ENCODE results near the gene SNIP1. TPM values are rescaled to one million over a fixed set of nuclear protein-coding genes. Genes with fewer than 3 reads are reported as not detected.
"Not testable (repeated sequence)": the region's sequence is repeated elsewhere in the genome, so short reads cannot be mapped to it uniquely, and the experiment has no call there.

The SNIP1 gene
- total and polyA plus RNA-seq, 2 donors = 9.1 to 9.9 TPM

DNA sequence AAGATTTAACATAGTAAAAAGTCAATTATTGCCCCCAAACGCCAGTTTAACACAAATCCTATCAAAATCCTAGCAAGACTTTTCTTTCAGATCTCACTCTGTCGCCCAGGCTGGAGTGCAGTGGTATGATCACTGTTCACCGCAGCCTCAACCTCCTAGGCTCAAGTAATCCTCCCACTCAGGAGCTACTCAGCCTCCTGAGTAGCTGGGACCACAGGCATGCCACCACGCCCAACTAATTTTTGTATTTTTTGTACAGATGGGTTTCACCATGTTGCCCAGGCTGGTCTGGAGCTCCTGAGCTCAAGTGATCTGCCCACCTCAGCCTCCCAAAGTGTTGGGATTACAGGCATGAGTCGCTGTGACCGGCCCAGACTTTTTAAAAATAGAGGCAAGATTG is 4.8 kb downstream of the SNIP1 start:
- Histone ChIP-seq H3K4me3 (ENCODE audit: low read length in 2 of 2) (no peak overlapping the region), H3K36me3 (ENCODE audit: control insufficient read depth in 2 of 2, insufficient read depth in 2 of 2, low read length in 1 of 2) (peaks cover 32 to 33% of the 10 kb centered on the region in 2 donors), H3K4me1 (ENCODE audit: control insufficient read depth in 2 of 2, insufficient read depth in 2 of 2, low read length in 2 of 2) (peaks cover 11 to 13% of the 10 kb centered on the region in 2 donors), H3K27ac (ENCODE audit: low read depth in 1 of 2, low read length in 1 of 2) (no peak overlapping the region), H3K27me3 (ENCODE audit: control insufficient read depth in 2 of 2, insufficient read depth in 1 of 2, low read length in 1 of 2) (no peaks in the 10 kb centered on the region), H3K9me3 (ENCODE audit: control insufficient read depth in 2 of 2, insufficient read depth in 1 of 2, low read length in 1 of 2) (peaks cover 0 to 3% of the 10 kb centered on the region in 2 donors)
- WGBS = 98% methylated on average over 6 of the region's 6 CpGs
- DNase-seq (ENCODE audit: low read depth in 6 of 9, low spot score in 9 of 9) = no peak

DNA sequence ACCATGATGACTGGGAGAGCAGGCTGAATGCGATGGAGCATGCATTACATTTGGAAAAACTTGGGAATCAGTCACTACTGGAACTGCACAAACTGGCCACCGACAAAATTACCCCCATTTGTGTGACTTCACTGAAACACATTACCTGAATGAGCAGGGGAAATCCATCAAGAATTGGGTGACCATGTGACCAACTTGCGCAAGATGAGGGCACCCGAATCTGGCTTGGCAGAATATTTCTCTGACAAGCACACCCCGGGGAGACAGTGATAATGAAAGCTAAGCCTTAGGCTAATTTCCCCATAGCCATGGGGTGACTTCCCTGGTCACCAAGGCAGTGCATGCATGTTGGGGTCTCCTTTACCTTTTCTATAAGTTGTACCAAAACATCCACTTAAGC is 9.1 kb downstream of the SNIP1 start:
- WGBS = 87% methylated on average over 5 of the region's 5 CpGs
- no peak overlapping the region for H3K27ac ChIP-seq (ENCODE audit: low read depth in 1 of 2, low read length in 1 of 2)
- H3K4me3 ChIP-seq (ENCODE audit: low read length in 2 of 2) = no peak overlapping the region
- no peaks in the 10 kb centered on the region for H3K27me3 ChIP-seq (ENCODE audit: control insufficient read depth in 2 of 2, insufficient read depth in 1 of 2, low read length in 1 of 2)
- peaks cover 41 to 51% of the 10 kb centered on the region in 2 donors for H3K36me3 ChIP-seq (ENCODE audit: control insufficient read depth in 2 of 2, insufficient read depth in 2 of 2, low read length in 1 of 2)
- no peaks in the 10 kb centered on the region for H3K4me1 ChIP-seq (ENCODE audit: control insufficient read depth in 2 of 2, insufficient read depth in 2 of 2, low read length in 2 of 2)
- DNase-seq (ENCODE audit: low read depth in 6 of 9, low spot score in 9 of 9) = no peak
- no peaks in the 10 kb centered on the region for H3K9me3 ChIP-seq (ENCODE audit: control insufficient read depth in 2 of 2, insufficient read depth in 1 of 2, low read length in 1 of 2)

DNA sequence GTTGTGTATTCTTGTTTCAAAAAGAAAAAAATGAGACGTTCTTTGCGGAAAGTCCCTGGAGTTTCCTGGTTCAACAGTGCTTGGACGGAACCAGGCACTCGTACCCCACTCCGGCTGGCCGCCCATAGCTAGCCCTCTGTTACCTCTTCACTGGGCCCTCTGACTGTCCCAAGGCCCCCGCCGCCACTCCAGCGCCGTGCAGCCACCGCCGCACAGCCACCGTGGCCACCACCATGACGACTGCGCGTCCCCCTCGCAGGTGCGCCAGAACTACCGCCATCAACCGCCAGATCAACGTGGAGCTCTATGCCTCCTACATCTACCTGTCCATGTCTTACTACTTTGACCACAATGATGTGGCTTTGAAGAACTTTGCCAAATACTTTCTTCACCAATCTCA is 9.6 kb downstream of the SNIP1 start:
- Histone ChIP-seq H3K36me3 (ENCODE audit: control insufficient read depth in 2 of 2, insufficient read depth in 2 of 2, low read length in 1 of 2) (peaks cover 45 to 56% of the 10 kb centered on the region in 2 donors), H3K4me1 (ENCODE audit: control insufficient read depth in 2 of 2, insufficient read depth in 2 of 2, low read length in 2 of 2) (no peaks in the 10 kb centered on the region)
- DNase-seq (ENCODE audit: low read depth in 6 of 9, low spot score in 9 of 9) = no peak

DNA sequence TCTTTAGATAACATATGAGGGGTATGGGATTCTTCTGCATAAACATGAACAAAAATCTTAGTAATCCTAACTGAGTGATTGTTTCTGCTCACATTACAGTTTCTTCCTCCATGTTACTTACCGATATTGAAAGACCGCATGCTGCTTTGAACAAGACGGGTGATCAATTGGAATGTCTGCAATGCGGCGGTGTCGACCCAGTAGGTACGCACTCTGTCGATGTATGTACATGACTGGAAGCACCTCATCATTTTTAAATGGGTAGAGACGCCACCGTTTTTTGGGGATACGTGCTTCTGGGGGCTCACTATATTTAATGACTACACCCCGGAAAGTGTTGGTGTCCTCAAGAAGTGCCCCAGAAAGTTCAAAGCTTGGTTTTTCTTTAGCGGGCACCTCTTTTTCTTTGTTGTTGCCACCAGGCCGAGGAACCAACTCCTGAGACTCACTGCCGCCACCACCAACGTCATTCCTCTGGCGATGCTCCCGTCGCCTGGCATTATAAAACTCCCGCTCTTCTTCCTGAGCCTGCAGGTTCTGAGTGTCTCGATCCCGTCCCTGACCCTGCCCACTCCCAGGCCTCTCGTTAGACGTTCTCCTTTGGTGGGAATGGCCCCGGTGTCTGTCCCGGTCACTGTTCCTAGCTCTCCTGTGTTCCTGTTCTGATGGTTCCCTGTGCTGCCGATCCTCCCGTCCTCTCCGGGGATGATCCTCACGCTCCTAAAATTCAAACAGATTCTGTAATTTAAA is 13.9 kb downstream of the SNIP1 start:
- Histone ChIP-seq H3K27ac (ENCODE audit: low read depth in 1 of 2, low read length in 1 of 2) (no peak overlapping the region), H3K36me3 (ENCODE audit: control insufficient read depth in 2 of 2, insufficient read depth in 2 of 2, low read length in 1 of 2) (peaks cover 54 to 63% of the 10 kb centered on the region in 2 donors), H3K27me3 (ENCODE audit: control insufficient read depth in 2 of 2, insufficient read depth in 1 of 2, low read length in 1 of 2) (no peaks in the 10 kb centered on the region), H3K9me3 (ENCODE audit: control insufficient read depth in 2 of 2, insufficient read depth in 1 of 2, low read length in 1 of 2) (no peaks in the 10 kb centered on the region), H3K4me1 (ENCODE audit: control insufficient read depth in 2 of 2, insufficient read depth in 2 of 2, low read length in 2 of 2) (no peaks in the 10 kb centered on the region), H3K4me3 (ENCODE audit: low read length in 2 of 2) (no peak overlapping the region)
- 98% methylated on average over 30 of the region's 30 CpGs for WGBS
- DNase-seq (ENCODE audit: low read depth in 6 of 9, low spot score in 9 of 9) = no peak

More for the DNA sequence above, 9.6 kb downstream of the SNIP1 start:
- H3K4me3 ChIP-seq (ENCODE audit: low read length in 2 of 2) = no peak overlapping the region
- no peaks in the 10 kb centered on the region for H3K27me3 ChIP-seq (ENCODE audit: control insufficient read depth in 2 of 2, insufficient read depth in 1 of 2, low read length in 1 of 2)
- no peak overlapping the region for H3K27ac ChIP-seq (ENCODE audit: low read depth in 1 of 2, low read length in 1 of 2)
- 99% methylated on average over 21 of the region's 21 CpGs for WGBS
- H3K9me3 ChIP-seq (ENCODE audit: control insufficient read depth in 2 of 2, insufficient read depth in 1 of 2, low read length in 1 of 2) = no peaks in the 10 kb centered on the region

DNA sequence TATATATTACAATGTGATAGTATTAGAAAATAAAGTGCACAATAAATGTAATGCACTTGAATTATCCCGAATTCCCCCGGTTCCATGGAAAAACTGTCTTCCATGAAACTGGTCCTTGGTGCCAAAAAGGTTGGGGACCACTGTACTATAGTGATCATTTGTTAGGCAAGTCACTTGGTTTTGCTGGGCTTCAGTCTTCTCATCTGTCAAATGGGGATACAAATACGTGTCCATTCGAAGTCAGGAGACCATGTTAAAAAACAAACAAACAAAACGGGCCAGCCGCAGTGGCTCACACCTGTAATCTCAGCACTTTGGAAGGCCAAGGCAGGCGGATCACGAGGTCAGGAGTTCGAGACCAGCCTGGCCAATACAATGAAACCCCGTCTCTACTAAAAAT is 14.9 kb downstream of the SNIP1 start:
- not testable (repeated sequence) for H3K4me1 ChIP-seq (ENCODE audit: control insufficient read depth in 2 of 2, insufficient read depth in 2 of 2, low read length in 2 of 2); H3K9me3 ChIP-seq (ENCODE audit: control insufficient read depth in 2 of 2, insufficient read depth in 1 of 2, low read length in 1 of 2); DNase-seq (ENCODE audit: low read depth in 6 of 9, low spot score in 9 of 9); H3K27ac ChIP-seq (ENCODE audit: low read depth in 1 of 2, low read length in 1 of 2); H3K4me3 ChIP-seq (ENCODE audit: low read length in 2 of 2); H3K27me3 ChIP-seq (ENCODE audit: control insufficient read depth in 2 of 2, insufficient read depth in 1 of 2, low read length in 1 of 2)
- H3K36me3 ChIP-seq (ENCODE audit: control insufficient read depth in 2 of 2, insufficient read depth in 2 of 2, low read length in 1 of 2) = peaks cover 48 to 54% of the 10 kb centered on the region in 2 donors
- WGBS = 95% methylated on average over 10 of the region's 10 CpGs

DNA sequence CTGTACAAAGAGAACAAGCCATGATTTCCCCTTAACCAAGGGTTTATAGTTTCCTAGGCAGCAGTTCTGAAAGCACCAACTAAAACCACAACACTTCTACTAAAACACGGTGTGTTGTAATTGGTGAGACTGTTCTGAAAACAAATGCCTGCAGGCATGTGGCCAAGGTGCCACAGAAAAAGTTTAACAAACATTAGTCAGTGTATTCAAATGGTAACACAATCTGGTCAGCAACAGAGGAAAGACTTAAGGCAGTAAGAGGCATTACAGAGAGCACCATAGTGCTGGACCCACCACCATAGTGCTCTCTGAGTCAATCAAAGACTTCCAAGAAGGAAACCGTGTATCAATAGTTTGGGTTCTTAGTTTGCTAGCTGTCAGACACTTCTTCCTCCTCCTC is 16.7 kb downstream of the SNIP1 start:
- H3K27me3 ChIP-seq (ENCODE audit: control insufficient read depth in 2 of 2, insufficient read depth in 1 of 2, low read length in 1 of 2) = no peaks in the 10 kb centered on the region
- H3K4me1 ChIP-seq (ENCODE audit: control insufficient read depth in 2 of 2, insufficient read depth in 2 of 2, low read length in 2 of 2) = no peaks in the 10 kb centered on the region
- DNase-seq (ENCODE audit: low read depth in 6 of 9, low spot score in 9 of 9) = no peak
- no peak overlapping the region for H3K4me3 ChIP-seq (ENCODE audit: low read length in 2 of 2)
- H3K9me3 ChIP-seq (ENCODE audit: control insufficient read depth in 2 of 2, insufficient read depth in 1 of 2, low read length in 1 of 2) = no peaks in the 10 kb centered on the region
- 96% methylated on average over 2 of the region's 2 CpGs for WGBS
- H3K27ac ChIP-seq (ENCODE audit: low read depth in 1 of 2, low read length in 1 of 2) = no peak overlapping the region
- H3K36me3 ChIP-seq (ENCODE audit: control insufficient read depth in 2 of 2, insufficient read depth in 2 of 2, low read length in 1 of 2) = peaks cover 45 to 46% of the 10 kb centered on the region in 2 donors

DNA sequence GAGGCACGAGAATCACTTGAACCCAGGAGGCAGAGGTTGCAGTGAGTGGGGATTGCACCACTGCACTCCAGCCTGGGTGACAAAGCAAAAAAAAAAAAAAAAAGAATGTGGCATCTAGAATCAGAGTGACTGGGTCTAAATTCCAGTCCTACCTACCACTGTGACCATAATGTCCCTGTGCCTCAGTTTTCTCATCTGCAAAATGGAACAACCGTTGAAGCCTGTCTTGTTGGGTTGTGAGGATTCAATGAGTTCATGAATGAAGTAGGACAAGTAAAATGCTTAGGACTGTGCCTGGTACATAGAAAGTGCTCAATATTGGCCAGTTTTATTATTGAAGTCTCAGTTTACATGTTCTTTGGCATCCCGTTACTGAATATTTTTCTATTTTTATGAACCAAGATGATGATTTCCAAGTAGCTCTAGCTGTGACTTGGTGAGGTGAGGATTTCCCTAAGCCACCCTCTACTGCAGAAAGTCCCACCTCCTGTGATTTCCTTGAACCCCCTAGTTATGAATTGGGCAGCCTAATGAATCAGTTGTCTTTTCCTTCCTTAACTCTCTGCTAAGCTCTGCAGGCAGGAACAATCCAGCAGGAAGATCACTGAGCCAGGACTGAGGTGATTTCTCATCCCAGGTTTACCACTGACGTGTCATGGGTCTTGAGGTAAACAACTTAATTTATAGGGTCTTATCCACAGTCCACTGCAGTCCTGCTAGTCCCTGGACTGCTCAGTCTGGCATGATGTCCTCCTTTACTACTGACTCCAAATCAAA is 20.6 kb downstream of the SNIP1 start:
- Histone ChIP-seq H3K36me3 (ENCODE audit: control insufficient read depth in 2 of 2, insufficient read depth in 2 of 2, low read length in 1 of 2) (peaks cover 18 to 22% of the 10 kb centered on the region in 2 donors), H3K4me1 (ENCODE audit: control insufficient read depth in 2 of 2, insufficient read depth in 2 of 2, low read length in 2 of 2) (no peaks in the 10 kb centered on the region), H3K27me3 (ENCODE audit: control insufficient read depth in 2 of 2, insufficient read depth in 1 of 2, low read length in 1 of 2) (no peaks in the 10 kb centered on the region), H3K9me3 (ENCODE audit: control insufficient read depth in 2 of 2, insufficient read depth in 1 of 2, low read length in 1 of 2) (no peaks in the 10 kb centered on the region), H3K4me3 (ENCODE audit: low read length in 2 of 2) (no peak overlapping the region), H3K27ac (ENCODE audit: low read depth in 1 of 2, low read length in 1 of 2) (no peak overlapping the region)
- WGBS = 97% methylated on average over 4 of the region's 4 CpGs
- DNase-seq (ENCODE audit: low read depth in 6 of 9, low spot score in 9 of 9) = no peak

DNA sequence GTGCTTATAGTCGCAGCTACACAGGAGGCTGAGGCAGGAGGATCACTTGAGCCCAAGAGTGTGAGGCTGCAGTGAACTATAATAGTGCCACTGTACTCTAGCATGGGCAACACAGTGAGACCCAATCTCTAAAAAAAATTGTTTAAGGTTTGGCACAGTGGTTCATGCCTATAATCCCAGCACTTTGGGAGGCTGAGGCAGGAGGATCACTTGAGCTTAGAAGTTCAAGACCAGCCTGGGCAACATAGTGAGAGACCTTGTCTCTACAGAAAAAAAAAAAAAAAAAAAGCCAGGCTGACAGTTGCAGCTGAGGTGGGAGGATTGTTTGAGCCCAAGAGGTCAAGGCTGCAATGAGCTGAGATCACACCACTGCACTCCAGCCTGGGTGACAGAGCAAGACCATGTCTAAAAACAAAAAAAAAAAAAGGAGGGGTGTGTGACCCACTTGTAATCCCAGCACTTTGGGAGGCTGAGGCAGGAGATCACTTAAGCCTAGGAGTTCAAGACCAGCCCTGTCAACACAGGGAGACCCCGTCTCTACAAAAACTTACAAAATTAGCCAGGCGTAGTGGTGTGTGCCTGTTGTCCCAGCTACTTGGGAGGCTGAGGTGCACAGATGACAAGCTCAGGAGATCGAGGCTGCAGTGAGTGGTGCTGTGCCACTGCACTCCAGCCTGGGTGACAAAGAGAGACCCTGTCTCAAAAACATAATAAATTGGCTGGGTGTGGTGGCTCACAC is 21.5 kb downstream of the SNIP1 start:
- not testable (repeated sequence) for DNase-seq (ENCODE audit: low read depth in 6 of 9, low spot score in 9 of 9); H3K9me3 ChIP-seq (ENCODE audit: control insufficient read depth in 2 of 2, insufficient read depth in 1 of 2, low read length in 1 of 2); H3K4me3 ChIP-seq (ENCODE audit: low read length in 2 of 2); H3K4me1 ChIP-seq (ENCODE audit: control insufficient read depth in 2 of 2, insufficient read depth in 2 of 2, low read length in 2 of 2); H3K27ac ChIP-seq (ENCODE audit: low read depth in 1 of 2, low read length in 1 of 2); H3K27me3 ChIP-seq (ENCODE audit: control insufficient read depth in 2 of 2, insufficient read depth in 1 of 2, low read length in 1 of 2)
- peaks cover 11 to 16% of the 10 kb centered on the region in 2 donors for H3K36me3 ChIP-seq (ENCODE audit: control insufficient read depth in 2 of 2, insufficient read depth in 2 of 2, low read length in 1 of 2)
- WGBS = 98% methylated on average over 4 of the region's 4 CpGs

DNA sequence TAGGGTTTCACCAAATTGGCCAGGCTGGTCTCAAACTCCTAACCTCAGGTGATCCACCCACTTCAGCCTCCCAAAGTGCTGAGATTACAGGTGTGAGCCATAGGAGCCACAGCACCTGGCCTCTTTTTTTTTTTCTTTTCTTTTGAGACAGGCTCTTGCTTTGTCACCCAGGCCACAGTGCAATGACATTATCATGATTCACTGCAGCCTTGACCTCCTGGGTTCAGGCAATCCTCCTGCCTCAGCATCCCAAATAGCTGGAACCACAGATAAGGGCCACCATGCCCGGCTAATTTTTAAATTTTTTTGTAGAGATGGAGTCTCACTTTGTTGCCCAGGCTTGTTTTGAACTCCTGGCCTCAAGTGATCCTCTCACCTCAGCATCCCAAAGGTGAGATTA is 24.2 kb downstream of the SNIP1 start:
- DNase-seq (ENCODE audit: low read depth in 6 of 9, low spot score in 9 of 9); H3K4me3 ChIP-seq (ENCODE audit: low read length in 2 of 2); H3K27me3 ChIP-seq (ENCODE audit: control insufficient read depth in 2 of 2, insufficient read depth in 1 of 2, low read length in 1 of 2); H3K4me1 ChIP-seq (ENCODE audit: control insufficient read depth in 2 of 2, insufficient read depth in 2 of 2, low read length in 2 of 2); H3K9me3 ChIP-seq (ENCODE audit: control insufficient read depth in 2 of 2, insufficient read depth in 1 of 2, low read length in 1 of 2); H3K36me3 ChIP-seq (ENCODE audit: control insufficient read depth in 2 of 2, insufficient read depth in 2 of 2, low read length in 1 of 2); H3K27ac ChIP-seq (ENCODE audit: low read depth in 1 of 2, low read length in 1 of 2): not testable (repeated sequence)
- 100% methylated on average over 1 of the region's 1 CpG for WGBS
